HCT116 (cell line): Measurements from ENCODE around the gene NIM1K. TPM values are rescaled to one million over a fixed set of nuclear protein-coding genes. Genes with fewer than 3 reads are reported as not detected.

Experiments
- ATAC-seq: fragments of 200-7000 bp; cut with Tn5 transposase; 2 replicates; pipeline ENCODE4 v1.9.1; 2020; ENCODE audit warnings: mild to moderate bottlenecking, moderate library complexity
- BruUV-seq: library from RNA; stranded (reverse); fragments of 400-500 nt; replicated peaks from 2 replicates; lab custom pipeline; 2021; lab: Mats Ljungman, UMichigan
- CTCF ChIA-PET: fragments of 300-600 bp; sonication (Branson Sonifier 250); formaldehyde crosslinking; loops from one replicate; lab custom pipeline; 2021; ENCODE audit warnings: antibody characterized with exemption; lab: Charles Lee
- POLR2A ChIA-PET: fragments of 300-600, 350-600 bp; sonication (Branson Sonifier 250); formaldehyde crosslinking; loops from one replicate; lab custom pipeline; 2021; ENCODE audit warnings: antibody characterized with exemption; lab: Charles Lee
- RAD21 ChIA-PET, 2 experiments: fragments of 300-600 bp; sonication (Branson Sonifier 250); formaldehyde crosslinking; loops; one replicate each; lab custom pipeline; 2023; ENCODE audit warnings: low total read pairs in 2 of 2; ENCODE audit not compliant: uncharacterized antibody in 2 of 2, unreplicated experiment in 2 of 2, low non-redundant PET in 1 of 2; lab: Charles Lee
- DNase-seq: peaks from one replicate; pipeline ENCODE4 v3.0.0-alpha.2; 2010; ENCODE audit warnings: low read depth, low spot score
- H2AFZ ChIP-seq: fragments of 200-600 bp; shearing (Covaris generic), sonication (generic); 2 replicates; pipeline ENCODE4 v1.6.1; 2017; ENCODE audit warnings: low read depth, mixed run types, mixed read lengths, antibody characterized with exemption, low read length; ENCODE audit not compliant: poor library complexity, severe bottlenecking
- H3K27ac ChIP-seq: 2 replicates; pipeline ENCODE4 v1.5.1; 2012; ENCODE audit warnings: low read depth, low read length
- H3K27me3 ChIP-seq: fragments of 200-600 bp; sonication (generic); 2 replicates; pipeline ENCODE4 v1.6.1; 2016; ENCODE audit warnings: mixed run types, low read length, mixed read lengths; ENCODE audit not compliant: insufficient read depth
- H3K36me3 ChIP-seq, 2 experiments: fragments of 200-500 bp in 1 of 2; fragments of 200-600 bp in 1 of 2; sonication (Bioruptor generic) in 1 of 2; sonication (generic) in 1 of 2; 2 replicates each; pipeline versions ENCODE4 v1.5.1 to v1.6.1; 2014 to 2016; ENCODE audit warnings: low read length in 2 of 2, inconsistent platforms in 1 of 2, mixed read lengths in 1 of 2, mixed run types in 1 of 2; ENCODE audit not compliant: insufficient read depth in 2 of 2, control insufficient read depth in 1 of 2
- H3K4me1 ChIP-seq, 2 experiments: fragments of 200-600 bp in 1 of 2; sonication (generic) in 1 of 2; 2 replicates each; pipeline versions ENCODE4 v1.5.1 to v1.6.1; 2012 to 2017; ENCODE audit warnings: low read length in 2 of 2, inconsistent platforms in 1 of 2, mild to moderate bottlenecking in 1 of 2, mixed read lengths in 1 of 2, mixed run types in 1 of 2, moderate library complexity in 1 of 2; ENCODE audit not compliant: insufficient read depth in 2 of 2, control insufficient read depth in 1 of 2
- H3K4me2 ChIP-seq: fragments of 200-600 bp; sonication (generic); 2 replicates; pipeline ENCODE4 v1.6.1; 2017; ENCODE audit warnings: mixed run types, low read length, mixed read lengths
- H3K4me3 ChIP-seq, 2 experiments: fragments of 200-600 bp in 1 of 2; sonication (generic) in 1 of 2; replicated peaks in 1 of 2; 2 replicates each; pipeline ENCODE4 v1.5.1; 2011 to 2016; ENCODE audit warnings: low read length in 2 of 2, control low read depth in 1 of 2, low read depth in 1 of 2, mild to moderate bottlenecking in 1 of 2, mixed read lengths in 1 of 2, mixed run types in 1 of 2
- H3K79me2 ChIP-seq: fragments of 200-600 bp; sonication (generic); 2 replicates; pipeline ENCODE4 v1.6.1; 2017; ENCODE audit warnings: mild to moderate bottlenecking, mixed run types, low read length, moderate library complexity, mixed read lengths; ENCODE audit not compliant: insufficient read depth
- H3K9ac ChIP-seq: fragments of 200-600 bp; sonication (generic); 2 replicates; pipeline ENCODE4 v1.6.1; 2016; ENCODE audit warnings: low read length, mixed read lengths
- H3K9me2 ChIP-seq: fragments of 200-600 bp; sonication (generic), shearing (Covaris generic); 2 replicates; pipeline ENCODE4 v1.6.1; 2017; ENCODE audit warnings: mixed run types, mild to moderate bottlenecking, moderate library complexity; ENCODE audit not compliant: insufficient read depth
- H3K9me3 ChIP-seq, 2 experiments: fragments of 200-500 bp in 1 of 2; fragments of 200-600 bp in 1 of 2; sonication (Bioruptor generic) in 1 of 2; sonication (generic) in 1 of 2; 2 replicates each; pipeline ENCODE4 v1.6.1; 2014 to 2017; ENCODE audit warnings: low read length in 2 of 2, mixed read lengths in 2 of 2, inconsistent platforms in 1 of 2, low read depth in 1 of 2, mild to moderate bottlenecking in 1 of 2, mixed run types in 1 of 2, moderate library complexity in 1 of 2; ENCODE audit not compliant: control insufficient read depth in 1 of 2, insufficient read depth in 1 of 2
- H4K20me1 ChIP-seq: fragments of 200-600 bp; sonication (generic), shearing (Covaris generic); 2 replicates; pipeline ENCODE4 v1.6.1; 2017; ENCODE audit warnings: mixed run types, mild to moderate bottlenecking, moderate library complexity; ENCODE audit not compliant: insufficient read depth
- CBX3 ChIP-seq: IDR thresholded peaks from 2 replicates; pipeline ENCODE4 v1.6.1; 2012; ENCODE audit warnings: low read depth
- CEBPB ChIP-seq: IDR thresholded peaks from 2 replicates; pipeline ENCODE4 v1.6.1; 2012; ENCODE audit warnings: low read depth
- EGR1 ChIP-seq: IDR thresholded peaks from 2 replicates; pipeline ENCODE4 v1.6.1; 2012; ENCODE audit warnings: low read depth
- ELF1 ChIP-seq: IDR thresholded peaks from 2 replicates; pipeline ENCODE4 v1.6.1; 2012; ENCODE audit warnings: low read depth, borderline replicate concordance
- EZH2 ChIP-seq: fragments of 200-600 bp; sonication (generic); IDR thresholded peaks from 2 replicates; pipeline ENCODE4 v1.6.1; 2017; ENCODE audit warnings: antibody characterized with exemption, mixed run types
- EZH2phosphoT487 ChIP-seq: fragments of 200-600 bp; IDR thresholded peaks from 2 replicates; pipeline ENCODE4 v1.6.1; 2018; ENCODE audit warnings: antibody characterized with exemption, borderline replicate concordance
- FOSL1 ChIP-seq: IDR thresholded peaks from 2 replicates; pipeline ENCODE4 v1.6.1; 2012; ENCODE audit warnings: low read depth
- JUND ChIP-seq: IDR thresholded peaks from 2 replicates; pipeline ENCODE4 v1.6.1; 2012
- POLR2A ChIP-seq: IDR thresholded peaks from 2 replicates; pipeline ENCODE4 v1.7.0; 2011; ENCODE audit warnings: borderline replicate concordance; ENCODE audit not compliant: insufficient read depth, insufficient read length; ENCODE audit errors: extremely low read depth
- RAD21 ChIP-seq: IDR thresholded peaks from 2 replicates; pipeline ENCODE4 v1.6.1; 2012; ENCODE audit warnings: low read depth, mild to moderate bottlenecking
- SIN3A ChIP-seq: IDR thresholded peaks from 2 replicates; pipeline ENCODE4 v1.6.1; 2012; ENCODE audit warnings: low read depth
- SP1 ChIP-seq: IDR thresholded peaks from 2 replicates; pipeline ENCODE4 v1.6.1; 2012; ENCODE audit warnings: low read depth
- SRF ChIP-seq: IDR thresholded peaks from 2 replicates; pipeline ENCODE4 v1.6.1; 2012; ENCODE audit warnings: low read depth
- TCF7L2 ChIP-seq: IDR thresholded peaks from 2 replicates; pipeline ENCODE4 v1.7.0; 2011; ENCODE audit warnings: borderline replicate concordance, inconsistent platforms; ENCODE audit not compliant: insufficient read depth, insufficient read length; ENCODE audit errors: extremely low read depth
- YY1 ChIP-seq: IDR thresholded peaks from 2 replicates; pipeline ENCODE4 v1.6.1; 2011; ENCODE audit warnings: low read length, low read depth, moderate library complexity, mild to moderate bottlenecking; ENCODE audit not compliant: insufficient replicate concordance; ENCODE audit errors: extremely low read depth
- ZFX ChIP-seq: fragments of 450-650 bp; IDR thresholded peaks from 2 replicates; pipeline ENCODE4 v1.6.1; 2017
- intact Hi-C: fragments of 100-400 bp; cut with micrococcal nuclease; formaldehyde crosslinking; loops from 2 replicates; pipeline ENCODE4 v1.10.0; 2022
- total RNA-seq: library from RNA; stranded (reverse); gene quantifications from one replicate; pipeline ENCODE4 v1.2.1, GENCODE V29; 2021; ENCODE audit not compliant: unreplicated experiment
- TF ChIP-seq, protein P1 (sequence below): IDR thresholded peaks from 2 replicates; pipeline ENCODE4 v1.6.1; 2011; ENCODE audit warnings: mild to moderate bottlenecking, low read length, moderate library complexity; ENCODE audit not compliant: insufficient replicate concordance; ENCODE audit errors: extremely low read depth
- TF ChIP-seq, protein P2 (sequence below): IDR thresholded peaks from 2 replicates; pipeline ENCODE4 v1.6.1; 2012; ENCODE audit warnings: low read depth
- TF ChIP-seq, protein P3 (sequence below): IDR thresholded peaks from 2 replicates; pipeline ENCODE4 v1.6.1; 2012

NIM1K gene
- total RNA-seq, 1 experiment from 2014 or later = 0.44 TPM

DNA sequence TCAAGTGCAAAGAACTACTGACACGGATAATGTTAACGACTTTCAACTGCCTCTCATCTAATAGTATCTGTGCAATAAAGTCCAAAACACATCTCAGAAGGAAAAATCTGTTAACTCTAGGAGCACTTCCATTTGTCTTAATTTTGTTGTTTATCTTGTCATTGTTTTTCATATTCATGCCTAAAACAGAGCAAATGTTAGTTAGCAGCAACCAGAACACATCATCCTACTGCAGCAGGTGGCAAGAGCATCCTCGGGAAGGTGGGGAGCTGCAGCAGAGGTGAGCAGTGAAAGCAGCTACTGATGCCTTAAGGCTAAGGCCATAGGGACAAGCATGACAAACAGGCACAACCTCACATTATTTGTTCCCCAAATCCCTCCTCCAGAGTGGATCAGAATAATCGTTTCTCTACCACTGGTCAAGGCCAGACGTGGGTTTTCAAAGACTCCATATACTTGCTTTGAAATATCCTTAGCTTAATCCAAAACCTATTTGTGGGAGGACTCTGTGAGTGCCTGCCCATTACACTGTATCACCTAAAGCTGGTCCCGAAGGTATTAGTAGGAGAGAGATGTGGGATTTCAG is 120.1 kb downstream of the NIM1K start:
- Histone ChIP-seq H4K20me1 (no peaks in the 10 kb centered on the region), H3K4me1 (peaks cover 11 to 32% of the 10 kb centered on the region in 2 experiments; a peak in 3 of 4 replicates), H2AFZ (no peak overlapping the region), H3K27me3 (no peaks in the 10 kb centered on the region), H3K27ac (peak overlapping the region; percentile 71), H3K9ac (peak overlapping the region; percentile 91), H3K4me3 (peak overlapping the region; percentile 88 to 91), H3K36me3 (no peaks in the 10 kb centered on the region), H3K9me3 (no peaks in the 10 kb centered on the region), H3K4me2 (peak overlapping the region; percentile 89), H3K79me2 (peaks cover 58% of the 10 kb centered on the region), H3K9me2 (no peaks in the 10 kb centered on the region)
- CTCF ChIA-PET = no interaction called here
- intact Hi-C loops = loop anchor here (10.0 kb wide), 1 partner anchor 187 kb away; the partner anchor contains the start of gene ZNF131
- ATAC-seq (no peak), DNase-seq (no peak)
- no peak for TF ChIP-seq SIN3A
- no peak for TF ChIP-seq ZFX
- no peak for TF ChIP-seq SRF
- TF ChIP-seq ELF1 = no peak
- no peak for TF ChIP-seq FOSL1
- TF ChIP-seq CBX3 = no peak
- no peak for TF ChIP-seq TCF7L2
- TF ChIP-seq, protein P1, sequence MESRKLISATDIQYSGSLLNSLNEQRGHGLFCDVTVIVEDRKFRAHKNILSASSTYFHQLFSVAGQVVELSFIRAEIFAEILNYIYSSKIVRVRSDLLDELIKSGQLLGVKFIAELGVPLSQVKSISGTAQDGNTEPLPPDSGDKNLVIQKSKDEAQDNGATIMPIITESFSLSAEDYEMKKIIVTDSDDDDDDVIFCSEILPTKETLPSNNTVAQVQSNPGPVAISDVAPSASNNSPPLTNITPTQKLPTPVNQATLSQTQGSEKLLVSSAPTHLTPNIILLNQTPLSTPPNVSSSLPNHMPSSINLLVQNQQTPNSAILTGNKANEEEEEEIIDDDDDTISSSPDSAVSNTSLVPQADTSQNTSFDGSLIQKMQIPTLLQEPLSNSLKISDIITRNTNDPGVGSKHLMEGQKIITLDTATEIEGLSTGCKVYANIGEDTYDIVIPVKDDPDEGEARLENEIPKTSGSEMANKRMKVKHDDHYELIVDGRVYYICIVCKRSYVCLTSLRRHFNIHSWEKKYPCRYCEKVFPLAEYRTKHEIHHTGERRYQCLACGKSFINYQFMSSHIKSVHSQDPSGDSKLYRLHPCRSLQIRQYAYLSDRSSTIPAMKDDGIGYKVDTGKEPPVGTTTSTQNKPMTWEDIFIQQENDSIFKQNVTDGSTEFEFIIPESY = no peak
- no peak for TF ChIP-seq RAD21
- no peak for TF ChIP-seq CEBPB
- no peak for TF ChIP-seq JUND
- no peak for TF ChIP-seq EZH2phosphoT487
- TF ChIP-seq POLR2A = no peak
- TF ChIP-seq EGR1 = no peak
- TF ChIP-seq EZH2 = no peak
- TF ChIP-seq SP1 = no peak
- TF ChIP-seq, protein P2, sequence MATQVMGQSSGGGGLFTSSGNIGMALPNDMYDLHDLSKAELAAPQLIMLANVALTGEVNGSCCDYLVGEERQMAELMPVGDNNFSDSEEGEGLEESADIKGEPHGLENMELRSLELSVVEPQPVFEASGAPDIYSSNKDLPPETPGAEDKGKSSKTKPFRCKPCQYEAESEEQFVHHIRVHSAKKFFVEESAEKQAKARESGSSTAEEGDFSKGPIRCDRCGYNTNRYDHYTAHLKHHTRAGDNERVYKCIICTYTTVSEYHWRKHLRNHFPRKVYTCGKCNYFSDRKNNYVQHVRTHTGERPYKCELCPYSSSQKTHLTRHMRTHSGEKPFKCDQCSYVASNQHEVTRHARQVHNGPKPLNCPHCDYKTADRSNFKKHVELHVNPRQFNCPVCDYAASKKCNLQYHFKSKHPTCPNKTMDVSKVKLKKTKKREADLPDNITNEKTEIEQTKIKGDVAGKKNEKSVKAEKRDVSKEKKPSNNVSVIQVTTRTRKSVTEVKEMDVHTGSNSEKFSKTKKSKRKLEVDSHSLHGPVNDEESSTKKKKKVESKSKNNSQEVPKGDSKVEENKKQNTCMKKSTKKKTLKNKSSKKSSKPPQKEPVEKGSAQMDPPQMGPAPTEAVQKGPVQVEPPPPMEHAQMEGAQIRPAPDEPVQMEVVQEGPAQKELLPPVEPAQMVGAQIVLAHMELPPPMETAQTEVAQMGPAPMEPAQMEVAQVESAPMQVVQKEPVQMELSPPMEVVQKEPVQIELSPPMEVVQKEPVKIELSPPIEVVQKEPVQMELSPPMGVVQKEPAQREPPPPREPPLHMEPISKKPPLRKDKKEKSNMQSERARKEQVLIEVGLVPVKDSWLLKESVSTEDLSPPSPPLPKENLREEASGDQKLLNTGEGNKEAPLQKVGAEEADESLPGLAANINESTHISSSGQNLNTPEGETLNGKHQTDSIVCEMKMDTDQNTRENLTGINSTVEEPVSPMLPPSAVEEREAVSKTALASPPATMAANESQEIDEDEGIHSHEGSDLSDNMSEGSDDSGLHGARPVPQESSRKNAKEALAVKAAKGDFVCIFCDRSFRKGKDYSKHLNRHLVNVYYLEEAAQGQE = no peak
- TF ChIP-seq, protein P3, sequence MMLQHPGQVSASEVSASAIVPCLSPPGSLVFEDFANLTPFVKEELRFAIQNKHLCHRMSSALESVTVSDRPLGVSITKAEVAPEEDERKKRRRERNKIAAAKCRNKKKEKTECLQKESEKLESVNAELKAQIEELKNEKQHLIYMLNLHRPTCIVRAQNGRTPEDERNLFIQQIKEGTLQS = no peak
- TF ChIP-seq YY1 = no peak
- BruUV-seq = TSS peak; percentile 46
- POLR2A ChIA-PET = interaction anchor here (1.7 to 1.9 kb wide), 2 partner anchors 8 to 20 kb away, joined by 5 read pairs; no protein-coding TSS in a partner anchor
- RAD21 ChIA-PET = no interaction called here
